ENCODE results near the gene NDRG4. TPM values are rescaled to one million over a fixed set of nuclear protein-coding genes. Genes with fewer than 3 reads are reported as not detected.

NDRG4 gene
- total and polyA plus RNA-seq, 2 experiments from 2014 or later: 16.3 to 32.1 TPM

GRCh38 chr16:58466396-58466795, 33.5 kb upstream of the NDRG4 start:
- H3K36me3 ChIP-seq (ENCODE audit: insufficient read depth): no peaks in the 10 kb centered on the region
- DNase-seq (ENCODE audit: low spot score): no peak
- no peaks in the 10 kb centered on the region for H3K9me2 ChIP-seq (ENCODE audit: insufficient read depth)
- H3K4me3 Mint-ChIP-seq: peak overlapping the region; percentile 37; the same call in 2 of the 3 replicates
- H3K27me3 ChIP-seq (ENCODE audit: insufficient read depth): peaks cover 55% of the 10 kb centered on the region
- TF ChIP-seq STAT1 (IDR thresholded peaks at IDR 0.05; ENCODE audit: unreplicated experiment) (no peak), EZH2phosphoT487 (IDR thresholded peaks at IDR 0.05; ENCODE audit: unreplicated experiment) (no peak)
- no peaks in the 10 kb centered on the region for H3K9me3 Mint-ChIP-seq
- H3K4me1 ChIP-seq (ENCODE audit: insufficient read depth): peaks cover 11% of the 10 kb centered on the region; the same call in 1 of the 2 replicates
- H3K36me3 Mint-ChIP-seq (ENCODE audit: low read depth): no peaks in the 10 kb centered on the region
- no peak overlapping the region for H3K27ac Mint-ChIP-seq
- peaks cover 53% of the 10 kb centered on the region for H3K27me3 Mint-ChIP-seq (ENCODE audit: insufficient read depth, low read depth, poor library complexity)
- H3K4me3 ChIP-seq: no peak overlapping the region
- no peak overlapping the region for H2AFZ ChIP-seq
- H3F3A ChIP-seq (replicated peaks; ENCODE audit: low read depth): no peaks in the 10 kb centered on the region; the same call in 1 of the 2 replicates
- H3K27ac ChIP-seq (ENCODE audit: low read depth): no peak overlapping the region
- no peaks in the 10 kb centered on the region for H3K79me2 ChIP-seq (replicated peaks; ENCODE audit: insufficient read depth)
- no peak for ATAC-seq
- H3K4me2 ChIP-seq: no peak overlapping the region
- H3K4me1 Mint-ChIP-seq: peaks cover 17% of the 10 kb centered on the region
- no peaks in the 10 kb centered on the region for H4K20me1 ChIP-seq (replicated peaks; ENCODE audit: insufficient read depth)

GRCh38 chr16:58467905-58468304, 32.0 kb upstream of the NDRG4 start:
- Histone ChIP-seq H3K27ac (ENCODE audit: low read depth) (no peak overlapping the region), H3F3A (replicated peaks; ENCODE audit: low read depth) (no peaks in the 10 kb centered on the region; the same call in 1 of the 2 replicates), H3K4me1 (ENCODE audit: insufficient read depth) (0 out of 2 replicates have a peak, but pooled peaks cover 14% of the 10 kb centered on the region), H3K79me2 (replicated peaks; ENCODE audit: insufficient read depth) (no peaks in the 10 kb centered on the region), H3K9me2 (ENCODE audit: insufficient read depth) (no peaks in the 10 kb centered on the region), H3K4me3 (no peak overlapping the region), H3K27me3 (ENCODE audit: insufficient read depth) (peaks cover 40% of the 10 kb centered on the region), H2AFZ (no peak overlapping the region), H4K20me1 (replicated peaks; ENCODE audit: insufficient read depth) (no peaks in the 10 kb centered on the region), H3K36me3 (ENCODE audit: insufficient read depth) (no peaks in the 10 kb centered on the region), H3K4me2 (no peak overlapping the region)
- DNase-seq (ENCODE audit: low spot score) (no peak), ATAC-seq (no peak)
- peaks cover 43% of the 10 kb centered on the region for H3K27me3 Mint-ChIP-seq (ENCODE audit: insufficient read depth, low read depth, poor library complexity)
- H3K9me3 Mint-ChIP-seq: no peaks in the 10 kb centered on the region
- peaks cover 20% of the 10 kb centered on the region for H3K4me1 Mint-ChIP-seq
- no peaks in the 10 kb centered on the region for H3K36me3 Mint-ChIP-seq (ENCODE audit: low read depth)
- no peak overlapping the region for H3K4me3 Mint-ChIP-seq
- H3K27ac Mint-ChIP-seq: no peak overlapping the region
- TF ChIP-seq JUNB (IDR thresholded peaks at IDR 0.05; ENCODE audit: unreplicated experiment) (no peak), CREB1 (CRISPR knock-in tag; IDR thresholded peaks at IDR 0.05; ENCODE audit: low read depth) (no peak), ZNF462 (CRISPR knock-in tag; IDR thresholded peaks at IDR 0.05) (no peak), NANOG (IDR thresholded peaks at IDR 0.05; ENCODE audit: borderline replicate concordance) (no peak), EZH2phosphoT487 (IDR thresholded peaks at IDR 0.05; ENCODE audit: unreplicated experiment) (no peak), STAT1 (IDR thresholded peaks at IDR 0.05; ENCODE audit: unreplicated experiment) (no peak), ZNF114 (CRISPR knock-in tag; IDR thresholded peaks at IDR 0.05) (no peak), REST (IDR thresholded peaks at IDR 0.05; ENCODE audit: unreplicated experiment) (no peak), POLR2AphosphoS5 (IDR thresholded peaks at IDR 0.05; ENCODE audit: low read depth) (no peak), CTCF (conservative IDR thresholded peaks at IDR 0.05; ENCODE audit: low read depth in 2 of 2) (no peak), ZNF331 (CRISPR knock-in tag; IDR thresholded peaks at IDR 0.05; ENCODE audit: low read depth) (no peak)
